NT2/D1 (cell line): ENCODE results near the gene CD28.
"Not testable (repeated sequence)": the region's sequence is repeated elsewhere in the genome, so short reads cannot be mapped to it uniquely, and the experiment has no call there.

Experiments
- DNase-seq: peaks from one replicate; pipeline ENCODE4 v3.0.0-alpha.2; 2011; ENCODE audit warnings: low read depth, low spot score
- H3K27me3 ChIP-seq: 2 replicates; pipeline ENCODE4 v1.6.0; 2011; ENCODE audit warnings: mild to moderate bottlenecking; ENCODE audit not compliant: insufficient read length, insufficient read depth
- H3K36me3 ChIP-seq: 2 replicates; pipeline ENCODE4 v1.6.1; 2011; ENCODE audit warnings: mild to moderate bottlenecking, low read length, mixed read lengths; ENCODE audit not compliant: insufficient read depth, insufficient read length
- H3K4me1 ChIP-seq: 2 replicates; pipeline ENCODE4 v1.5.1; 2011; ENCODE audit not compliant: insufficient read depth, insufficient read length
- H3K4me3 ChIP-seq: 2 replicates; pipeline ENCODE4 v1.5.1; 2011; ENCODE audit warnings: low read depth; ENCODE audit not compliant: insufficient read length
- H3K9ac ChIP-seq: 2 replicates; pipeline ENCODE4 v1.6.0; 2011; ENCODE audit warnings: low read depth; ENCODE audit not compliant: insufficient read length
- H3K9me3 ChIP-seq: 2 replicates; pipeline ENCODE4 v1.5.1; 2011; ENCODE audit warnings: mild to moderate bottlenecking, low read length; ENCODE audit not compliant: insufficient read depth
- SUZ12 ChIP-seq: IDR thresholded peaks from 2 replicates; pipeline ENCODE4 v1.6.1; 2011; ENCODE audit not compliant: insufficient read length, insufficient read depth; ENCODE audit errors: extremely low read depth
- YY1 ChIP-seq: IDR thresholded peaks from 2 replicates; pipeline ENCODE4 v1.6.1; 2011; ENCODE audit not compliant: insufficient read length, insufficient read depth
- ZNF274 ChIP-seq: IDR thresholded peaks from 2 replicates; pipeline ENCODE4 v1.6.1; 2011; ENCODE audit warnings: mild to moderate bottlenecking, low read depth, low read length

Gene CD28

DNA sequence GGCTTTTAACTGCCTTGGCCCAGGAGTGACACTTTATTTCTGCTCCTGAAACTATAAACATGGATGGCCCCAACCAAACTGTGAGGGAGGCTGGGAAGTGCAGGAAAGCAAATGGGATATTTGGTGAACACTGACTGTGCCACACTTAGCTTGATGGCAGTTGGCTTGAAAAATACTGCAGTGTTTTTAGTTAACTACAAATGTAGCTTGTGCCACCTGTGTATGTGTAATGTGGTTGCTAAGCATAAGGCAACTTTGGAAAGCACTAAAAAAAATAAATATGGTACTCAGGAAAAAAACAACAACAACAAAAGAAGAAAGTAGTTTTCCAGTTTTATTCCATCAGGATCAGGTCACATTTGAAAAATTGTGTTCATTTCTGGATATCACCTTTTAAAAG, 73.8 kb downstream of the CD28 start:
- Histone ChIP-seq H3K4me3 (no peak overlapping the region), H3K36me3 (no peaks in the 10 kb centered on the region), H3K9ac (no peak overlapping the region), H3K4me1 (no peaks in the 10 kb centered on the region), H3K9me3 (no peaks in the 10 kb centered on the region), H3K27me3 (no peaks in the 10 kb centered on the region)
- DNase-seq: no peak
- TF ChIP-seq YY1 (no peak), SUZ12 (no peak), ZNF274 (no peak)

DNA sequence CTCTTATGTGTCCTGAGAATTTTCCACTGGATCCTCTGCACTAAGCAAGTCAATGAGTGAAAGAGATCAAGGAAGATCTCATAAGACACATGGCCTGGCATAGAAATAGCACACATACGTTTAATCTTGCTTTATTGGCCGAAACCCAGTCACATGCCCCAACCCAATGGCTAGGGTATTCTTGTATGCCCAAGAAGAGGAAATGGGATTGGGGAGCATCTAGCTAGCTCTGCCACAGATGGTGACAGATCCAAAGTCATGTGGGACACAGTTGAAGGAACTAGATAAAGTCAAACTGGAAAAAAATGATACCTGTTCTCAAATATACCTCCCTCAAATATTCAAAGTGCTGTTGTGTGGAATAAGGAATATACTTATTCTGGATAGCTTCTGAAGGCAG, 74.7 kb downstream of the CD28 start:
- DNase-seq: no peak
- Histone ChIP-seq H3K4me1 (no peaks in the 10 kb centered on the region), H3K27me3 (no peaks in the 10 kb centered on the region), H3K9ac (no peak overlapping the region), H3K36me3 (no peaks in the 10 kb centered on the region), H3K4me3 (no peak overlapping the region), H3K9me3 (no peaks in the 10 kb centered on the region)
- TF ChIP-seq ZNF274: no peak

GRCh38 chr2:203782262-203782976, 76.0 kb downstream of the CD28 start:
- peak; percentile 55 for DNase-seq
- no peak overlapping the region for H3K4me3 ChIP-seq
- H3K4me1 ChIP-seq: no peaks in the 10 kb centered on the region
- H3K9ac ChIP-seq: no peak overlapping the region
- no peaks in the 10 kb centered on the region for H3K36me3 ChIP-seq
- no peaks in the 10 kb centered on the region for H3K27me3 ChIP-seq
- H3K9me3 ChIP-seq: no peaks in the 10 kb centered on the region
- no peak for TF ChIP-seq SUZ12
- no peak for TF ChIP-seq YY1
- no peak for TF ChIP-seq ZNF274

- no peaks in the 10 kb centered on the region for H3K9me3 ChIP-seq
- H3K9ac ChIP-seq: no peak overlapping the region
- H3K27me3 ChIP-seq: no peaks in the 10 kb centered on the region
- H3K36me3 ChIP-seq: no peaks in the 10 kb centered on the region
- no peak for DNase-seq
- no peak overlapping the region for H3K4me3 ChIP-seq
- TF ChIP-seq ZNF274 (no peak), YY1 (no peak), SUZ12 (no peak)
- H3K4me1 ChIP-seq: no peaks in the 10 kb centered on the region
Observed at GRCh38 chr2:203783496-203784203, 77.2 kb downstream of the CD28 start.

DNA sequence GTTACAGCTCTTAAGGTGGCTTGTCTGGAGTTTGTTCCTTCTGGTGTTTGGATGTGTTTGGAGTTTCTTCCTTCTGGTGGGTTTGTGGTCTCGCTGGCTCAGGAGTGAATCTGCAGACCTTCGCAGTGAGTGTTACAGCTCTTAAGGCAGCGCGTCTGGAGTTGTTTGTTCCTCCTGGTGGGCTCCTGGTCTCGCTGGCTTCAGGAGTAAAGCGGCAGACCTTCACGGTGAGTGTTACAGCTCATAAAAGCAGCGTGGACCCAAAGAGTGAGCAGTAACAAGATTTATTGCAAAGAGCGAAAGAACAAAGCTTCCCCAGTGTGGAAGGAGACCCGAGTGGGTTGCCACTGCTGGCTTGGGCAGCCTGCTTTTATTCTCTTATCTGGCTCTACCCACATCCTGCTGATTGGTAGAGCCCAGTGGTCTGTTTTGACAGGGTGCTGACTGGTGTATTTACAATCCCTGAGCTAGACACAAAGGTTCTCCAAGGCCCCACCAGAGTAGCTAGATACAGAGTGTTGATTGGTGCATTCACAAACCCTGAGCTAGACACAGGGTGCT, 78.4 kb downstream of the CD28 start:
- not testable (repeated sequence) for H3K9me3 ChIP-seq, H3K9ac ChIP-seq, H3K4me1 ChIP-seq, H3K27me3 ChIP-seq, DNase-seq, H3K4me3 ChIP-seq, H3K36me3 ChIP-seq

DNA sequence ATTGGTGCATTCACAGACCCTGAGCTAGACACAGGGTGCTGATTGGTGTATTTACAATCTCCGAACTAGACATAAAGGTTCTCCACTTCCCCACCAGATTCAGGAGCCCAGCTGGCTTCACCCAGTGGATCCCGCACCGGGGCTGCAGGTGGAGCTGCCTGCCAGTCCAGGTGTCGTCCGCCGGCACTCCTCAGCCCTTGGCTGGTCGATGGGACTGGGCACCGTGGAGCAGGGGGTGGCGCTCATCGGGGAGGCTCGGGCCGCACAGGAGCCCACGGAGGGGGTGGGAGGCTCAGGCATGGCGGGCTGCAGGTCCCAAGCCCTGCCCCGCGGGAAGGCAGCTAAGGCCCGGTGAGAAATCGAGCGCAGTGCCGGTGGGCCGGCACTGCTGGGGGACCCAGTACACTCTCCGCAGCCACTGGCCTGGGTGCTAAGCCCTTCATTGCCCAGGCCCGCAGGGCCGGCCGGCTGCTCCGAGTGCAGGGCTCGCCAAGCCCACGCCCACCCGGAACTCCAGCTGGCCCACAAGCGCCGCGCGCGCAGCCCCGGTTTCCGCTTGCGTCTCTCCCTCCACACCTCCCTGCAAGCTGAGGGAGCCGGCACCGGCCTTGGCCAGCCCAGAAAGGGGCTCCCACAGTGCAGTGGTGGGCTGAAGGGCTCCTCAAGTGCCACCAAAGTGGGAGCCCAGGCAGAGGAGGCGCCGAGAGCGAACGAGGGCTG, 79.1 kb downstream of the CD28 start:
- not testable (repeated sequence) for DNase-seq, H3K4me1 ChIP-seq

DNA sequence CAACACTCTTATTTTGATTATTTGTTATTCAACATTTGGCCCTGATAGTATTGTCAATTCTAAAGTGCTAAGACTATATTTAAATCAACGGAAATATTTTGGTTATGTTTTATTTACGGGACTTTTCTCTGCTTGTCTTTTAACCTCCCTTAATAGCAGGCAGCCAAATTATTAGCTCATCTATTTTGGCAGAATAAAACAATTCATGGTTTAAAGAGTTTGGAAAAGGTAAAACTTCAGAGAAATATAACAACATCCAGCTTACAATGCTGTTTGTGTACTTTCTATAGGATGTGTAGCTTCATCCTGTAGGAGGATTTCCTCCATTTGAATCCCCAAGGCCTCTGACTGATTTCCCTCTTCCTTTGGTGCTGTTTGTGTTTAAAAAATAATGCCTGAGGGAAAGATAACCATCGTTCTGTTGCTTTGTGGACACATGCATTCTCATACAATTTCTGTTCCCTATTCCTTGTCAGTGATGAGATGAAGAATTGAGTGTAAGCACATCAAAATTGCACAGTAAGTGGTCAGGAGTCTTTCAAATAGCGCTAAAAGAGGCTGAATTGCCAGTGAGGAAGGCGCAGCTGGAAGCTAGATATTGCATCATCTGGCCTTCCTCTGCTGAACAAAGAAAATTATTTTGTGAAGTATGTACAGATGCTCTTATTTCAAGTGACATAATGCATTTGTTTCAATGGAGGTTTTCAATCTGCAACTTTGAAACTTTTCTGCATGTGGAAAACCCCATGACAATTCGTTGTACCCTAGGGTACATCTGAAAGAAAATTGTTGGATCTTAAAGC, 80.3 kb downstream of the CD28 start:
- Histone ChIP-seq H3K4me1 (no peaks in the 10 kb centered on the region), H3K9me3 (no peaks in the 10 kb centered on the region), H3K4me3 (no peak overlapping the region), H3K36me3 (no peaks in the 10 kb centered on the region), H3K9ac (no peak overlapping the region), H3K27me3 (no peaks in the 10 kb centered on the region)
- TF ChIP-seq ZNF274 (no peak), SUZ12 (no peak), YY1 (no peak)
- DNase-seq: no peak

More for the DNA sequence above, 79.1 kb downstream of the CD28 start:
- not testable (repeated sequence) for H3K9me3 ChIP-seq, H3K36me3 ChIP-seq, H3K9ac ChIP-seq, H3K4me3 ChIP-seq, H3K27me3 ChIP-seq
